ENCODE results near the gene VPS13D. TPM values are rescaled to one million over a fixed set of nuclear protein-coding genes. Genes with fewer than 3 reads are reported as not detected.

Gene VPS13D
- polyA plus RNA-seq, 1 of the 3 experiments (the other 2 are of a cell fraction): 15.0 TPM

- H3K4me3 ChIP-seq (ENCODE audit: low read depth in 2 of 2, low read length in 1 of 2): no peak overlapping the region
- H3K9me3 ChIP-seq: no peaks in the 10 kb centered on the region
- H3K4me1 ChIP-seq (ENCODE audit: control insufficient read depth in 1 of 2, insufficient read depth in 2 of 2, low read depth in 1 of 2, low read length in 1 of 2): peaks cover 0 to 12% of the 10 kb centered on the region in 2 experiments; a peak in 2 of 4 replicates
- H3K4me2 ChIP-seq: no peak overlapping the region
- peaks cover 20 to 36% of the 10 kb centered on the region in 2 experiments for H3K36me3 ChIP-seq (replicated peaks in 1 of 2; ENCODE audit: control insufficient read depth in 1 of 2, insufficient read depth in 2 of 2, low read length in 1 of 2)
- no peak overlapping the region; a peak in 1 of 4 replicates for H3K27ac ChIP-seq (ENCODE audit: low read depth in 2 of 2, low read length in 1 of 2)
- WGBS (ENCODE audit: low lambda C conversion rate): 94% methylated on average over 4 of the region's 4 CpGs
- H3K9ac ChIP-seq: no peak overlapping the region
- H2AFZ ChIP-seq (ENCODE audit: low read depth): no peak overlapping the region
- no peaks in the 10 kb centered on the region for H4K20me1 ChIP-seq (ENCODE audit: insufficient read depth)
- no peaks in the 10 kb centered on the region for H3F3A ChIP-seq (replicated peaks; ENCODE audit: insufficient read depth)
- ChIA-PET POLR2A (no interaction called here), CTCF (interaction anchor here (0.6 to 1.6 kb wide), 5 partner anchors 10 to 219 kb away, joined by 3 to 5 read pairs (median 3); no protein-coding TSS in a partner anchor)
- H3K27me3 ChIP-seq (ENCODE audit: insufficient read depth): no peaks in the 10 kb centered on the region
- no peaks in the 10 kb centered on the region for H3K79me2 ChIP-seq (ENCODE audit: insufficient read depth)
- no peaks in the 10 kb centered on the region for H3K9me2 ChIP-seq
- no peak for DNase-seq
- TF ChIP-seq FOXM1 (IDR thresholded peaks at IDR 0.05; ENCODE audit: low read depth): no peak
- no peak for TF ChIP-seq RAD21 (IDR thresholded peaks at IDR 0.05; ENCODE audit: low read length)
- TF ChIP-seq EZH2phosphoT487 (IDR thresholded peaks at IDR 0.05; ENCODE audit: borderline replicate concordance, low read depth): no peak
- TF ChIP-seq TEAD4 (IDR thresholded peaks at IDR 0.05; ENCODE audit: borderline replicate concordance, insufficient read depth): no peak
- TF ChIP-seq ZBTB33 (IDR thresholded peaks at IDR 0.05; ENCODE audit: borderline replicate concordance, low read depth): no peak
- no peak for TF ChIP-seq MAX (IDR thresholded peaks at IDR 0.05; ENCODE audit: low read depth)
- TF ChIP-seq TCF12 (IDR thresholded peaks at IDR 0.05): no peak
- TF ChIP-seq MEF2A (IDR thresholded peaks at IDR 0.05; ENCODE audit: borderline replicate concordance, low read depth): no peak
- no peak for TF ChIP-seq RXRA (IDR thresholded peaks at IDR 0.05; ENCODE audit: borderline replicate concordance, low read depth)
- no peak for TF ChIP-seq EP300 (IDR thresholded peaks at IDR 0.05; ENCODE audit: borderline replicate concordance in 1 of 2, low read depth in 1 of 2, low read length in 1 of 2)
- TF ChIP-seq ELF1 (IDR thresholded peaks at IDR 0.05): no peak
- TF ChIP-seq TAF1 (IDR thresholded peaks at IDR 0.05; ENCODE audit: borderline replicate concordance, low read depth, low read length): no peak
- TF ChIP-seq IRF3 (IDR thresholded peaks at IDR 0.05; ENCODE audit: low read depth, low read length): no peak
Observed at GRCh38 chr1:12375133-12375829, 145.5 kb downstream of the VPS13D start.

Measured in SK-N-SH (cell line).